Hepatocyte (in vitro differentiated cells): ENCODE measurements around the gene RBM39.

Source experiments
- EZH2phosphoT487 ChIP-seq: fragments of 200-600 bp; sonication (generic); IDR thresholded peaks from one replicate; pipeline ENCODE4 v1.6.1; 2018; ENCODE audit warnings: antibody characterized with exemption, mild to moderate bottlenecking, low read depth, moderate library complexity; ENCODE audit not compliant: unreplicated experiment, severe bottlenecking
- TF ChIP-seq, protein P1 (sequence below): fragments of 200-600 bp; sonication (generic); IDR thresholded peaks from 2 replicates; pipeline ENCODE4 v1.5.1; 2016; ENCODE audit warnings: antibody characterized with exemption, mild to moderate bottlenecking; ENCODE audit not compliant: poor library complexity

DNA sequence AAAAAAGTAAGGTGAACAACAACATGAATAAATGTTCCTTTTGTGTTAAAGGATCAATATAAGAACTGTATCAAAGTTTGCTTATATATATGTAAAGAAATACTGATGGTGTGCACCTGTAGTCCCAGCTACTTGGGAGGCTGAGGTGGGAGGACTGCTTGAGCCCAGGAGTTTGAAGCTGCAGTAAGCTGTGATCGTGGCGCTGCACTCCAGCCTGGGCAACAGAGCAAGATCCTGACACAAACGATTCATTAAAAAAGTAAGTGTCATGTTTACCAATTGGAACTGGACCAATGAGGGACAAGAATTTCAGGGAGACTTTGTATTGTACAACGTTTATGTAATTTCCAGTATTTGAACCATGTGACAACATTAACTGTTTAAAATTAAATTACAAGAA lies 24.8 kb upstream of the RBM39 start:
- TF ChIP-seq, protein P1, sequence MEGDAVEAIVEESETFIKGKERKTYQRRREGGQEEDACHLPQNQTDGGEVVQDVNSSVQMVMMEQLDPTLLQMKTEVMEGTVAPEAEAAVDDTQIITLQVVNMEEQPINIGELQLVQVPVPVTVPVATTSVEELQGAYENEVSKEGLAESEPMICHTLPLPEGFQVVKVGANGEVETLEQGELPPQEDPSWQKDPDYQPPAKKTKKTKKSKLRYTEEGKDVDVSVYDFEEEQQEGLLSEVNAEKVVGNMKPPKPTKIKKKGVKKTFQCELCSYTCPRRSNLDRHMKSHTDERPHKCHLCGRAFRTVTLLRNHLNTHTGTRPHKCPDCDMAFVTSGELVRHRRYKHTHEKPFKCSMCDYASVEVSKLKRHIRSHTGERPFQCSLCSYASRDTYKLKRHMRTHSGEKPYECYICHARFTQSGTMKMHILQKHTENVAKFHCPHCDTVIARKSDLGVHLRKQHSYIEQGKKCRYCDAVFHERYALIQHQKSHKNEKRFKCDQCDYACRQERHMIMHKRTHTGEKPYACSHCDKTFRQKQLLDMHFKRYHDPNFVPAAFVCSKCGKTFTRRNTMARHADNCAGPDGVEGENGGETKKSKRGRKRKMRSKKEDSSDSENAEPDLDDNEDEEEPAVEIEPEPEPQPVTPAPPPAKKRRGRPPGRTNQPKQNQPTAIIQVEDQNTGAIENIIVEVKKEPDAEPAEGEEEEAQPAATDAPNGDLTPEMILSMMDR, result no peak
- no peak for TF ChIP-seq EZH2phosphoT487
